Stimulated activated CD8-positive, alpha-beta memory T cell treated with anti-CD3 and anti-CD28 coated beads, Interleukin-12 subunit alpha, Interleukin-12 subunit beta, amount 100 ng/mL, for 24 hours (primary cell): ENCODE data around the gene LY86.

Source experiments
- DNase-seq: peaks from one replicate; pipeline ENCODE4 v3.0.0-alpha.2; 2020; ENCODE audit errors: extremely low read depth

LY86 gene

DNA sequence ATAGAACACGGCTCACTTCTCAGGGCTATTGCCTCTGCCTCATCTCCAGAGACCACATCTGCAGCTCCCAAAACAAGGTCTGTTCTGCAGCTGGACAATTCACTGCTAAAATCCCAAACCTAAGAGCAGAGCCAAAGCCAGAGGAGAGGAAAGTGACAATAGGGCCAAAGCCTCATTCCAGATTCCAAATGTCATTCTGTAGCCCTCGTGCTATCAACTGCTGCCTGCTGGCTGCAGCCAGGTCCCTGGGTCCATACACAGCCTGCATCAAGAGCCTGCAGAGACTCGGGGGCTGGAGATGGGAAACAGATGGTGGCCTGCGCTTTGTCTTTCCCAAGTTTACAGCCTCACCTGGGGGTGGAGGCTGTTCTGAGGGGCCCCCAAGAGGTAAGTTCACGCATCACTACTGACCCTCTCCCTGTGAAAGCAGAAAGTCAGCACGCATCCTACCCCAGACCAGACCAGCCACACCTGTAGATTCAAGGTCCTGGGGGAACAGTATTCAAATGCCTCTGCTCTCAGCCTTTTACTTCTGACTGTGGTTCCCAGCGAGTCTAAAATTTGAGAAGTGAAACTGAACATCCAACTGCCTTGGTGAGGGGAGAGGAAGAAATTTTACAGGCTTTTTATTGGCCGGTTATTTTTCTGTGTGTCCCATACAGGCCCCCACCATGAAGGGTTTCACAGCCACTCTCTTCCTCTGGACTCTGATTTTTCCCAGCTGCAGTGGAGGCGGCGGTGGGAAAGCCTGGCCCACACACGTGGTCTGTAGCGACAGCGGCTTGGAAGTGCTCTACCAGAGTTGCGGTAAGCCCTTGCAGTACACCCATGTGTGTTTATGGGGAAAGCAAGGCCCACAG is at the start of gene LY86:
Gene LY86, plus strand, starts transcription at position 657 of the 860 bp plus-strand sequence. Its CDS starts 15 bp downstream, at position 672.
- DNase-seq = no peak

DNA sequence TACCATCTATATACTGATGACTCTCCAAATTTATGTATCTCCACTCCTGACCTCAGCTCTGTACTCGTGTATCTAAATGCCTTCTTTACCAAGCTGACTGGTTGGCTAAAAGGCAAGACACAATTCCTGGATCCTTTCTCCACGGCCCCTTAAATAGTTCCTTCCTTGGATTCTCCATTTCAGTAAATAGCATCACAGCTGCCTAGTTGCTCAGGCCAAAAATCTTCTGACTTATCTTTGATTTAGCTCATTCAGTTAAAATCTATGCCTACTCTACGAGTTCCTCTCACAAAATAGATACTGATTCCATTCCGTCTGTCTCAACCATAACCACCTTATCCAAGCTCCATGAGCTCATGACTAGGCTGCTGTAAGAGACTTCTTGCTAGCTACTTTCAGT is 49.5 kb upstream of the LY86 start:
- no peak for DNase-seq

- DNase-seq = no peak
Observed at GRCh38 chr6:6542357-6542756, 46.2 kb upstream of the LY86 start.

DNA sequence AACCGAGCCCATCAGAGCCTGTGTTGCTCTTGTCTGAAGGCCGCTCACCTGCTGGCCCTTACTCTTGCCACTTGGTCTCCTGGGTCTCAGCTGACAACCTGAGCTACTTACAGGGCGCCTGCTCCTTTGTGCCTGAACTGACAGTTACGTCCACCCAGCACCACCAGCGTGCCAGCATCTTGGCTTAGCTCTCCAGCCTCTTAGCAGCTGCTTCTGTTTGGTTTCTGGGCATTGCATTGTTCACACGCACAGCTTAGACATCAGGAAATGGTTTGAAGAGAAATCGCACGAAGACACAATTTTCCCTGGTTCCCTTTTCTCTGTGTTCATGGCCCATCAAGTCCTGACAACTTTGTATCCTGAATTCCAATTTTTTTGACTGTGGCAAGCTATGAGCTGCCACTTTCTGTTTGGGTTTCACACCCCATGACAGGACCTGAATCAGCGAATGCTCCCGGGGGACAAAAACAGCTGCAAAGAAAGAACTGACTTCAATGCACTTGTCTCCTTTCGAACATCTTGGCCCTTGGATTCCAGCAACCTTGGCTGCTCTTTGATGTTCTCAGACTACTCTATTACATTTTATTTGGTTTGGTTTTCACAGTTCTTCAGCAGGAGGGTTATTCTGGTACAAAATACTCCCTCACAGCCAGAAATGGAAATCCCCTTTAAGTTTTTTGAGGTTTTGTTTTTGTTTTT is 45.2 kb upstream of the LY86 start:
- no peak for DNase-seq

GRCh38 chr6:6545616-6546317 is 42.8 kb upstream of the LY86 start:
- no peak for DNase-seq

DNA sequence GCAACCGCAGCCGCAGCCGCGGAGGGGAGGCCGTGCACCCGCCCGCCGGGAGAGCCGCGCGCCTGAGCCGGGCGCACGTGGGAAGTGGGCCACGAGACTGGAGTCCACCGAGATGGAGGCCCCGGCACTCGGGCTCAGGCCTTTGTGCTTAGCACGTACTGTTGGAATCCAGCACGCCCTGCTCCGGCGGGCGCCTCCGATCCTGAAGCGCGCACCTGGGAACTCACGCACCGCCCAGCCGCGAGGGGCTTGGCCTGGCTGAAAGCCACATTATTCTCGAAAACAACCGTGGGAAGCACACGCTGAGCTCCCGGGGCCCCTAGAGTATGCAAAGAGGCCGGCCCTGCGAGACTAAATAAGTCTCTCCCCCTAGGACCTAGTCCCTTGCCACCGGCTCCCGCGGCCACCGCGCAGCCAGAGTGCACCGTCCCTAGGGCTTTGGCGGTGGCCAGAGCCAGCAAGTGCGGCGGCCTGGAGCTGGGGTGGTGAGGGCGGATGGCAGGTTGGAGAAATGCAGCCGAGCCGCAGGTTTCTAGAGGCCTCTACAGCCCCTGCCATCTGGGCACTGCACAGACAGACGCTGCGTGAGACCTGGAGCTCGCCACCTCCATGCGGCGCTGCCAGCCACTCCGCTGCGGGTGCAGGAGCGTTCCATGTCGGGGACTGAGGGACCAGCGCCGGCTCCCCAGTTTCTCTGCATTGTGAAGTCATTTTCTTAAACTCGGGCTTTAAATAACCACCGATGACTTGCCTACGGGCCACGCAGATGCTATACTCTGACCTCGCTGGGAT is 42.0 kb upstream of the LY86 start:
- DNase-seq = no peak

DNA sequence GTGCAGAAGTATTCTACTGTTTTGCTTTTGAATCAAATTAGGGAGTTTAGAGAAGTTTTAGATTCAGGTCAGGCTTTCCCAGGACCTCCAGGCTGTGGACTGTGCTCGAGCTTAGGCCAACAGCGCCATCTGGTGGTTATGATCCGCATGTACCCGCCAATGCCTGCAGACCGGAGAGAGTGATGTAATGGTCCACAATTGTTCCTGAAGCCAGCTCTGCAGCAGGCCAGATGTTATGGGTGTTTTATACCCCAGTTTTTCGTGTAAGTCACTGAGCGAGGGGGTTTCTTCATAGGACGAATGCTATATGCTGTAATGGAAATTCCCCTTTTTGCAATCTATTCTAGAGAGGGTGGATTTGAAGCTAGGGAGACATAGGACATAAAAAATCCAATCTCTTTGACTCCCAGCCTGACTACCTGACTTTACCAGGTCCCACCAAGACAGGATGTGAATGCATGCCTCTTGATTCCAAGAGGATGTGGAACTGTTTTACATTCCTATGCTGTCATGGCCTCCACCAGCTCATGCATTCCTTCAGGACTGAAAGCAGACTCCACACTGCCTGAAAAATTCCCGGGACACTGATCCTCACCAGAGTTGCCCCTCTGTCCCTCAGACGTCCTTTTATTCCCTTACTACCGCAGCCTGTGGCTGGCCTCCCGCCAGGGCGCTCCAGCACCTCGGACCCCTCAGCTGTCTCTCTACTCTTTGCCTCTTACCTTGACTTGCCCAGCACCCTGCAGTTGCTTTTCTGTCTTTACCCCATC is 41.2 kb upstream of the LY86 start:
- peak; percentile 54 for DNase-seq

DNA sequence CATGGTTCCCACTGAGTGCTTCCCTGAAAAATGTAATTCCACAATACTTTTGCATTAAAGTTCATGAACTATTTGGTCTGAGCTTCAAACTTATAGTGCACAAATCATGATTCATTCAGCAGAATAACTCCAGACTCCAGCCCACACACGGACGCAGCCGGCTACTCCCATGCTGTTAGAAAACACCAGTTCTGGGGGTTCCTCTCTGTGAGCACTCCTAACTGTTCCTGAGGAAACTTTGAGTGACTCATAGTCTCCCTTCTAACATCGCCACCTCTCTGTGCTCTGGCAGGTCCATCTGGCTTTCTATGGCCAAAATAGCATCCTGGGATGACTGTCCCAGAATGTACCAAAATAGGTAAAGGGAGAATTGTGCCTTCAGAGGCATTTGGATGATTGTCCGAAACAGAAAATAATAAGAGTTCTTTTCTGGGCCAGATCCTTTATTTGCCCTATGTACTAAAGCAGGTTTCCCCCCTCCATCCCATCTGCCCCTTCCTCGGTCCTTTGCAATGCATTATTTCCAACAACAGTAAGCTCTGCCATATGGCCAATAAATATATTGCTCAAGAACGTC is 32.3 kb upstream of the LY86 start:
- no peak for DNase-seq

DNA sequence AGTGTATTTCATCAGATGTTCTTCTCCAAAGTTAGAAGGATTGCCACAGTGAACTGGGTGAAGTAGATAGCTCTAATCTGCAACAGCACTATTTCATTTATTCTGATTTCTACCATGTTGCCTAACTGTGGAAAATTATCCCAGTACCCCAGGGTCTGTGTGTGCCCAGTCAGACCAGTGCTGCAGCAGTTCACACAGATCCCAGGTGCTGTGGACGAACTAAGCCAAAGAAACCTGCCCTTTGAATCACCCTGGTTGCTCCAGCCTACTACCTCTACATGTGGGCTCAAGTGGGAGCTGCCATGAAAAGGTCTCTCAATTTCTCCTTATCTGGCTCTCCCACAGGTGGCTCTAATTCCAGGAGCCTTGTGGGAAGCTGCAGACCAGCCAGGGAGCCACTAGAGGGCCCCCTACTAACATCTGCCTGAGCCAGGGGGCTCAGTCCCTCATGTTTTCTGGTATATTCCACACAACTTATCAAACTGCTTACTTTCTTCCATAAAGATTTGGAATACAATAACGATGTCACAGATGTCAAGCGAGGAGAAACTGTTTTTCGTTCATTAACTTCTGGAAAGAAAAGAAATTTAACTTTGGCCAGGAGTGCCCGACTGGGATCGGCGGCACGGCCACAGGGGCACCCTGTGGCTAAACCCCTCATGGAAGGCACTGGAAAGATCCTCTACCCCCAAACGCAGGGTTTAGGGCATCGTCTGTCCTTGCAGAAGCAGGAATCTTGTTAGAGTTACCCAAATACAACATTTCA is 31.6 kb upstream of the LY86 start:
- no peak for DNase-seq

GRCh38 chr6:6557504-6557839 is 31.0 kb upstream of the LY86 start:
- no peak for DNase-seq

GRCh38 chr6:6557886-6558285 is 30.6 kb upstream of the LY86 start:
- DNase-seq = no peak

DNA sequence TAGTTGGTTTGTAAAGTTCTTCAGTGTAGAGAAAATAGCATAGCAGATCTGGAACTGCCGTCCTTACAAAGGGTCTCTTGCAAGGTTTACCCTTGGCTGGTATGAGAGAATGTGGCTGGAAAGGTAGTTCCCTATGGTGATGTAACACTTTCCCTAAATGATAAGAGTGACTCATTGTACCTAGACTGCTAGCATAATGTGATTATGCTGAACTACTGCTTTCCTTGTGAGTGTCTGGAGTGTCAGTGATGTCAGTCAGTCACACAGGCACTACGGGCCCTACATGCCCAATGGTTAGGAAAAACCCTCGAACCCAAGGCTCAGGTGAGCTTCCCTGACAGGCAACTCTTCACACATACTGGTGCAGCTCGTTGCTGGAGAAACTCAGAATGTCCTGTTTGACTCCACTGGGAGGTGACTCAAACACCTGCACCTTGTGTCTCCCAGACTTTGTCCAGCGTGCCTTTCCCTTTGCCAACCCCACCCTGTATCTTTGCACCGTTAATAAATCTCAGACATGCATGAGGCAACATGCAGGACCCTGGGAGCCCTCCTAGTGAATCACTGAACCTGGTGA is 28.4 kb upstream of the LY86 start:
- no peak for DNase-seq

DNA sequence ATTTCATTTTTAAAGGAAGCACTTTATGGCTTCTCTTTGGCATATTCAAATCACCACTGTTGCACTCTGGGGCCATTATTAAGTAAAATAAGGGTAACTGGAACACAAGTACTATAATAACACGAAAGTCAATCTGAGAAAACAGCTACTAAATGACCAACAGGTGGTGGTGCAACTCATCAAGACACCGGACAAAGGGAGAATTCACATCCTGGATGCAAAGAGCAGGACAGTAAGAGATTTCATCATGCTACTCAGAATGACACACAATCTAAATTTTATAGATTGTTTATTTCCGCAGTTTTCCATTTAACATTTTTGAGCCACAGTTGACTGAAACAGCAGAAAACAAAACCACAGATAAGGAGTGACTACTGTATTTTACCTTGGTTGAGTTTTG is 27.6 kb upstream of the LY86 start:
- no peak for DNase-seq

- no peak for DNase-seq
Observed at GRCh38 chr6:6564154-6564553, 24.4 kb upstream of the LY86 start.

- no peak for DNase-seq
Observed at GRCh38 chr6:6565069-6565468, 23.5 kb upstream of the LY86 start.

- DNase-seq = no peak
Observed at GRCh38 chr6:6565488-6565887, 23.0 kb upstream of the LY86 start.

GRCh38 chr6:6566766-6567165 is 21.8 kb upstream of the LY86 start:
- DNase-seq = no peak

- DNase-seq = no peak
Observed at GRCh38 chr6:6569096-6569810, 19.3 kb upstream of the LY86 start.

- no peak for DNase-seq
Observed at GRCh38 chr6:6569811-6570164, 18.7 kb upstream of the LY86 start.
